ENCODE results near the gene TRIM15. TPM values are rescaled to one million over a fixed set of nuclear protein-coding genes. Genes with fewer than 3 reads are reported as not detected.

The TRIM15 gene
- total RNA-seq, 2 donors from 2014 or later, result 0.84 to 0.95 TPM

DNA sequence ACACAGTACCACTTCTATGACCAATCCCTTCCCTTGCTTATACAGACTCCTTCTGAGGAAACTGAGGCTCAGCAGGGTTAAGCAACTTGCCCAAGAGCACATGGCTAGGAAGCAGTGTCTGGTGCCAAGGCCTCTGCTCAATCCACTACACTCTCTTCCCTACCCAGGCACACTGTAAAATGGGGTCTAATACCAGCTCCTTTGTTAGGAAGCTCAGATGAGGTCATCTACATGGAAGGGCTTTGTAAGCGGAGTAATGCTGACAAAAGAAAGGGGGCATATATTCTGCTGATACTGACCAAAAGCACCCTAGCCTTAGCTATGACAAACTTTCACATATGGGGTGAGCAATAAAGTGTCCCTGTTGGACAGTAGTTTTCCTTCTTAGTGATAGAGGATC lies 40.8 kb downstream of the TRIM15 start:
- no peak for ATAC-seq (replicated peaks in 1 of 2)
- H3K4me3 Mint-ChIP-seq, result no peak overlapping the region
- no peak overlapping the region for H3K27ac Mint-ChIP-seq
- H3K36me3 Mint-ChIP-seq (ENCODE audit: insufficient read depth in 2 of 2), result peaks cover 6 to 7% of the 10 kb centered on the region in 2 donors
- DNase-seq, result no peak
- H3K4me1 Mint-ChIP-seq (ENCODE audit: low read depth), result peaks cover 21% of the 10 kb centered on the region
- no peaks in the 10 kb centered on the region for H3K27me3 Mint-ChIP-seq (ENCODE audit: low read depth)
- H3K9me3 Mint-ChIP-seq, result no peaks in the 10 kb centered on the region

DNA sequence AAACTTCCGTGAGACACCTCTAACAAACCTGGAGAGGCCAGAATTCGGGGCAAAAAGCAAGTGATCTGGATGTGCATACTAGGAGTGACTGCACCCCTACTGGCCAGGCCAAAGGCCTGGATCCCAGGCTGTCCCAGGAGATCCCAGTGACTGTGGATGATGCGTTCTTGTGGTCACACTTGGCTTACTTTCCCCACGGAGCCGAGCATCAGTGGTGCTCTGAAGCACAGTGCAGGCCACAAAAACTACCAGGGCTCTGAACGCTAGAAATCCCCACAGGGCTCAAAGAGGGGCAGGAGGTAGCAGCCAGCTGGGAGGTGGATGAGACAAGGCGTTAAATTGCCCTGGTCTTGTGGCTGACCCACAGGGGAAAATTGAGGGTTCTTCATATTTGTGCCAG lies 42.8 kb downstream of the TRIM15 start:
- peaks cover 39% of the 10 kb centered on the region for H3K4me1 Mint-ChIP-seq (ENCODE audit: low read depth)
- ATAC-seq (replicated peaks in 1 of 2), result no peak
- peak overlapping the region; percentile 18 for H3K27ac Mint-ChIP-seq
- DNase-seq, result no peak
- H3K9me3 Mint-ChIP-seq, result no peaks in the 10 kb centered on the region
- peaks cover 4 to 11% of the 10 kb centered on the region in 2 donors for H3K36me3 Mint-ChIP-seq (ENCODE audit: insufficient read depth in 2 of 2)
- no peaks in the 10 kb centered on the region for H3K27me3 Mint-ChIP-seq (ENCODE audit: low read depth)
- H3K4me3 Mint-ChIP-seq, result no peak overlapping the region

- no peaks in the 10 kb centered on the region for H3K9me3 Mint-ChIP-seq
- H3K27ac Mint-ChIP-seq, result peak overlapping the region; percentile 18
- H3K4me1 Mint-ChIP-seq (ENCODE audit: low read depth), result peaks cover 42% of the 10 kb centered on the region
These were observed 43.7 kb downstream of the TRIM15 start for GRCh38 chr6:30206799-30207618.

DNA sequence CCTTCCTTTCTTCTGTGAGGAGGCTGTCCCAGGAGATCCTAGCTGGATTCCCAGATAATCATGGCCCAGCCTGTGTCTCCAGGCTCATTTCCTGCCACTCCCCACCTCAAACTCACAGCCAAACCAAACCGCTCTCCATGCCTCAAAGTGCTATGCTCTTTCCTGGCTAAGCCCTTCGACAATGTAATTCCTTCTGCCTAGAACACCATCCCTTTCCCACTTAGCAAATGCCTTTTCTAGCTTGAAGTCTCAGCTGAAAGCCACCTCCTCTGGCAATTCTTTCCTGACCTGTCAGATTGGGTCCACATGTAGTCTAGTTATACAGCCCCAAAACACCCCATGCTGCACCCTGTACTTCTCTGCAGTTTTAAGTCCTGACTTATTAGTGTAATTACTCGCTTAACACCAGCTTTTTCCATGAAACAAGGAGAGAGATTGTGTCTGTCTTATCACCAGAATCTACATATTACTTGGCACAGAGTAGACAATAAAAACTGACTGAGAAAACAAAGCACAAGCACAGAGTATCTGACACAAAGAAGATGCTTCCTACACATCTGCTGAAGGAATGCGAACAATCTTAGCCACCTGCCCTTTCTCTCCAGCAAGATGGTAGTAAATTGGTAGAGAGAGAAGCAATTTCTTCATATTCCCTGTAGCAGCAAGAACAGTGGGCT lies 44.4 kb downstream of the TRIM15 start:
- ATAC-seq (replicated peaks in 1 of 2), result no peak
- peak overlapping the region in 1 of 2 donors; percentile 1 for H3K4me3 Mint-ChIP-seq
- DNase-seq, result no peak
- H3K27me3 Mint-ChIP-seq (ENCODE audit: low read depth), result no peaks in the 10 kb centered on the region
- no peaks in the 10 kb centered on the region for H3K9me3 Mint-ChIP-seq
- peaks cover 5 to 14% of the 10 kb centered on the region in 2 donors for H3K36me3 Mint-ChIP-seq (ENCODE audit: insufficient read depth in 2 of 2)
- no peak overlapping the region for H3K27ac Mint-ChIP-seq
- H3K4me1 Mint-ChIP-seq (ENCODE audit: low read depth), result peaks cover 45% of the 10 kb centered on the region

More at GRCh38 chr6:30206799-30207618, 43.7 kb downstream of the TRIM15 start:
- no peak for ATAC-seq (replicated peaks in 1 of 2)
- no peak for DNase-seq
- Mint-ChIP-seq H3K36me3 (ENCODE audit: insufficient read depth in 2 of 2) (peaks cover 5 to 11% of the 10 kb centered on the region in 2 donors), H3K4me3 (no peak overlapping the region), H3K27me3 (ENCODE audit: low read depth) (no peaks in the 10 kb centered on the region)

- peaks cover 61% of the 10 kb centered on the region for H3K4me1 Mint-ChIP-seq (ENCODE audit: low read depth)
- ATAC-seq (replicated peaks in 1 of 2) (no peak), DNase-seq (no peak)
- no peaks in the 10 kb centered on the region for H3K27me3 Mint-ChIP-seq (ENCODE audit: low read depth)
- H3K9me3 Mint-ChIP-seq, result no peaks in the 10 kb centered on the region
- H3K4me3 Mint-ChIP-seq, result peak overlapping the region; percentile 97 to 98
- peaks cover 8 to 13% of the 10 kb centered on the region in 2 donors for H3K36me3 Mint-ChIP-seq (ENCODE audit: insufficient read depth in 2 of 2)
- H3K27ac Mint-ChIP-seq, result peak overlapping the region; percentile 88
These were observed 48.0 kb downstream of the TRIM15 start for GRCh38 chr6:30211306-30211705.

GRCh38 chr6:30211899-30212298 lies 48.6 kb downstream of the TRIM15 start:
- H3K36me3 Mint-ChIP-seq (ENCODE audit: insufficient read depth in 2 of 2), result peaks cover 8 to 13% of the 10 kb centered on the region in 2 donors
- no peak for ATAC-seq (replicated peaks in 1 of 2)
- peaks cover 61% of the 10 kb centered on the region for H3K4me1 Mint-ChIP-seq (ENCODE audit: low read depth)
- peak overlapping the region; percentile 97 for H3K27ac Mint-ChIP-seq
- no peaks in the 10 kb centered on the region for H3K27me3 Mint-ChIP-seq (ENCODE audit: low read depth)
- peak overlapping the region; percentile 97 to 98 for H3K4me3 Mint-ChIP-seq
- DNase-seq, result no peak
- no peaks in the 10 kb centered on the region for H3K9me3 Mint-ChIP-seq

- H3K27ac Mint-ChIP-seq, result peak within 1 kb of the TSS; percentile 98
- H3K4me1 Mint-ChIP-seq (ENCODE audit: low read depth), result peaks cover 53% of the 10 kb centered on the region
- peak; percentile 98 to 99 for DNase-seq
- no peaks in the 10 kb centered on the region for H3K9me3 Mint-ChIP-seq
- peak; percentile 85 to 91 for ATAC-seq (replicated peaks in 1 of 2)
- peaks cover 8 to 11% of the 10 kb centered on the region in 2 donors for H3K36me3 Mint-ChIP-seq (ENCODE audit: insufficient read depth in 2 of 2)
- H3K4me3 Mint-ChIP-seq, result peak within 1 kb of the TSS; percentile 97 to 98
- H3K27me3 Mint-ChIP-seq (ENCODE audit: low read depth), result no peaks in the 10 kb centered on the region
These were observed 49.7 kb downstream of the TRIM15 start, which contains the start of gene TRIM26 for GRCh38 chr6:30212865-30213666. Gene TRIM26, minus strand, starts transcription at chr6:30213406. Its CDS starts 14,303 bp downstream, at chr6:30199103.

DNA sequence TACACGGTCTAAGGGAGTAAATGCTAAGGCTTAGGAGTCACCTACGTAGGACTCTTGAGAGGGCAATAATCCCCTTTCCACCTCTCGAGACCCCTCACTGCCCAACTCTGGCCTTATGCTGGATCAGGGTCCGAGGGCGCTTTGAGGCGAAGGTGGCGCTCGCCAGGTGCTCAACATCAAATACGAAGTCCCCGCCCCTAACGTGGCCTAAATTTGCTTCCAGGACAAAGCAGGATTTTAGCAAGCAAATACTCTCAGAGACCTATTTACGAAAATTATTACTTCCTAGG lies 50.3 kb downstream of the TRIM15 start:
- peaks cover 8 to 10% of the 10 kb centered on the region in 2 donors for H3K36me3 Mint-ChIP-seq (ENCODE audit: insufficient read depth in 2 of 2)
- ATAC-seq (replicated peaks in 1 of 2), result no peak
- peak overlapping the region; percentile 97 to 98 for H3K4me3 Mint-ChIP-seq
- H3K4me1 Mint-ChIP-seq (ENCODE audit: low read depth), result peaks cover 51% of the 10 kb centered on the region
- H3K27ac Mint-ChIP-seq, result peak overlapping the region; percentile 98
- DNase-seq, result no peak
- no peaks in the 10 kb centered on the region for H3K27me3 Mint-ChIP-seq (ENCODE audit: low read depth)
- no peaks in the 10 kb centered on the region for H3K9me3 Mint-ChIP-seq

- Mint-ChIP-seq H3K27me3 (ENCODE audit: low read depth) (no peaks in the 10 kb centered on the region), H3K4me1 (ENCODE audit: low read depth) (peaks cover 48% of the 10 kb centered on the region), H3K9me3 (no peaks in the 10 kb centered on the region), H3K4me3 (peak overlapping the region; percentile 97 to 98), H3K36me3 (ENCODE audit: insufficient read depth in 2 of 2) (peaks cover 8% of the 10 kb centered on the region in 2 donors), H3K27ac (peak overlapping the region; percentile 98)
- DNase-seq, result peak; percentile 82 to 86
- ATAC-seq (replicated peaks in 1 of 2), result peak; percentile 69 to 80
These were observed 50.8 kb downstream of the TRIM15 start for GRCh38 chr6:30213957-30214656.

- ATAC-seq (replicated peaks in 1 of 2) (no peak), DNase-seq (no peak)
- peak overlapping the region; percentile 98 for H3K27ac Mint-ChIP-seq
- H3K9me3 Mint-ChIP-seq, result no peaks in the 10 kb centered on the region
- H3K36me3 Mint-ChIP-seq (ENCODE audit: insufficient read depth in 2 of 2), result peaks cover 8% of the 10 kb centered on the region in 2 donors
- peak overlapping the region; percentile 97 to 98 for H3K4me3 Mint-ChIP-seq
- no peaks in the 10 kb centered on the region for H3K27me3 Mint-ChIP-seq (ENCODE audit: low read depth)
- peaks cover 49% of the 10 kb centered on the region for H3K4me1 Mint-ChIP-seq (ENCODE audit: low read depth)
These were observed 51.3 kb downstream of the TRIM15 start for GRCh38 chr6:30214657-30214982.

- no peaks in the 10 kb centered on the region for H3K27me3 Mint-ChIP-seq (ENCODE audit: low read depth)
- H3K4me1 Mint-ChIP-seq (ENCODE audit: low read depth), result peaks cover 36% of the 10 kb centered on the region
- peak overlapping the region in 1 of 2 donors; percentile 21 for H3K4me3 Mint-ChIP-seq
- peaks cover 4 to 5% of the 10 kb centered on the region in 2 donors for H3K36me3 Mint-ChIP-seq (ENCODE audit: insufficient read depth in 2 of 2)
- no peak overlapping the region for H3K27ac Mint-ChIP-seq
- H3K9me3 Mint-ChIP-seq, result no peaks in the 10 kb centered on the region
- ATAC-seq (replicated peaks in 1 of 2) (no peak), DNase-seq (no peak)
These were observed 52.8 kb downstream of the TRIM15 start for GRCh38 chr6:30216096-30216495.

GRCh38 chr6:30219244-30219643 lies 55.9 kb downstream of the TRIM15 start:
- H3K36me3 Mint-ChIP-seq (ENCODE audit: insufficient read depth in 2 of 2), result peaks cover 6% of the 10 kb centered on the region in 2 donors
- DNase-seq (peak; percentile 40 to 46), ATAC-seq (replicated peaks in 1 of 2) (peak; percentile 39 to 49)
- H3K4me1 Mint-ChIP-seq (ENCODE audit: low read depth), result peaks cover 22% of the 10 kb centered on the region
- no peak overlapping the region for H3K4me3 Mint-ChIP-seq
- no peaks in the 10 kb centered on the region for H3K27me3 Mint-ChIP-seq (ENCODE audit: low read depth)
- no peak overlapping the region for H3K27ac Mint-ChIP-seq
- peaks cover 5 to 7% of the 10 kb centered on the region in 2 donors for H3K9me3 Mint-ChIP-seq
